Osteoblast (primary cell): ENCODE data around the gene PACS1. TPM values are rescaled to one million over a fixed set of nuclear protein-coding genes. Genes with fewer than 3 reads are reported as not detected.

Experiments
- DNase-seq: peaks from one replicate; pipeline ENCODE4 v3.0.0; 2011; ENCODE audit warnings: low spot score, mixed read lengths; ENCODE audit not compliant: insufficient read length; ENCODE audit errors: missing footprints
- H2AFZ ChIP-seq: 2 replicates; pipeline ENCODE4 v1.6.0; 2011; ENCODE audit warnings: mild to moderate bottlenecking, low read length
- H3K27ac ChIP-seq: 2 replicates; pipeline ENCODE4 v1.5.1; 2011; ENCODE audit warnings: mild to moderate bottlenecking, low read depth, low read length, moderate library complexity
- H3K27me3 ChIP-seq: 2 replicates; pipeline ENCODE4 v1.6.0; 2012; ENCODE audit warnings: mild to moderate bottlenecking, control low read depth, inconsistent platforms, low read length, moderate library complexity; ENCODE audit not compliant: insufficient read depth
- H3K36me3 ChIP-seq: 2 replicates; pipeline ENCODE4 v1.5.1; 2011; ENCODE audit warnings: mild to moderate bottlenecking, low read length, control low read depth, moderate library complexity; ENCODE audit not compliant: insufficient read depth
- H3K4me1 ChIP-seq: 2 replicates; pipeline ENCODE4 v1.5.1; 2011; ENCODE audit warnings: mild to moderate bottlenecking, low read length, control low read depth, moderate library complexity; ENCODE audit not compliant: insufficient read depth
- H3K4me2 ChIP-seq: 2 replicates; pipeline ENCODE4 v1.6.0; 2011; ENCODE audit warnings: mild to moderate bottlenecking, low read length; ENCODE audit not compliant: insufficient read depth
- H3K4me3 ChIP-seq: fragments of 200-600 bp; sonication (generic); 3 replicates; pipeline ENCODE4 v1.5.1; 2012; ENCODE audit warnings: mild to moderate bottlenecking, low read length, inconsistent platforms; ENCODE audit not compliant: insufficient read depth
- H3K79me2 ChIP-seq: 2 replicates; pipeline ENCODE4 v1.6.0; 2012; ENCODE audit warnings: mild to moderate bottlenecking, low read length, control low read depth, inconsistent platforms; ENCODE audit not compliant: insufficient read depth
- H3K9me3 ChIP-seq: 2 replicates; pipeline ENCODE4 v1.5.1; 2011; ENCODE audit warnings: low read depth, low read length, control low read depth
- H4K20me1 ChIP-seq: 2 replicates; pipeline ENCODE4 v1.6.0; 2012; ENCODE audit warnings: mild to moderate bottlenecking, low read length, control low read depth; ENCODE audit not compliant: insufficient read depth
- CTCF ChIP-seq: IDR thresholded peaks from 2 replicates; pipeline ENCODE4 v1.5.1; 2011; ENCODE audit warnings: mild to moderate bottlenecking, low read depth, low read length, moderate library complexity; ENCODE audit errors: extremely low read depth
- total RNA-seq: library from RNA; depleted of rRNA; stranded (reverse); fragments of >200 nt; gene quantifications from 2 replicates; pipeline ENCODE4 v1.2.3, GENCODE V29; 2012

PACS1 gene
- total RNA-seq, 1 donor, result 38.0 TPM

GRCh38 chr11:66037327-66037726 lies 32.7 kb upstream of the PACS1 start:
- H3K36me3 ChIP-seq, result no peaks in the 10 kb centered on the region
- TF ChIP-seq CTCF, result no peak
- no peak overlapping the region for H3K4me3 ChIP-seq
- no peak overlapping the region for H3K27ac ChIP-seq
- no peak overlapping the region for H2AFZ ChIP-seq
- no peaks in the 10 kb centered on the region for H3K79me2 ChIP-seq
- H3K27me3 ChIP-seq, result no peaks in the 10 kb centered on the region
- no peaks in the 10 kb centered on the region for H3K4me1 ChIP-seq
- H4K20me1 ChIP-seq, result no peaks in the 10 kb centered on the region
- no peak for DNase-seq
- no peaks in the 10 kb centered on the region for H3K9me3 ChIP-seq
- H3K4me2 ChIP-seq, result no peak overlapping the region

GRCh38 chr11:66039765-66040164 lies 30.3 kb upstream of the PACS1 start:
- Histone ChIP-seq H2AFZ (no peak overlapping the region), H3K27ac (no peak overlapping the region)
- DNase-seq, result peak; percentile 66

GRCh38 chr11:66042227-66042995 lies 27.7 kb upstream of the PACS1 start:
- H3K36me3 ChIP-seq, result no peaks in the 10 kb centered on the region
- no peak for TF ChIP-seq CTCF
- H3K79me2 ChIP-seq, result no peaks in the 10 kb centered on the region
- H3K4me3 ChIP-seq, result no peak overlapping the region
- H3K9me3 ChIP-seq, result no peaks in the 10 kb centered on the region
- no peaks in the 10 kb centered on the region for H4K20me1 ChIP-seq
- DNase-seq, result peak; percentile 36
- H3K27me3 ChIP-seq, result no peaks in the 10 kb centered on the region
- H3K4me1 ChIP-seq, result peaks cover 5% of the 10 kb centered on the region
- H2AFZ ChIP-seq, result no peak overlapping the region
- H3K4me2 ChIP-seq, result no peak overlapping the region
- no peak overlapping the region for H3K27ac ChIP-seq

More at GRCh38 chr11:66039765-66040164, 30.3 kb upstream of the PACS1 start:
- no peak for TF ChIP-seq CTCF
- Histone ChIP-seq H3K9me3 (no peaks in the 10 kb centered on the region), H3K4me1 (peaks cover 2% of the 10 kb centered on the region), H3K27me3 (no peaks in the 10 kb centered on the region), H3K4me2 (no peak overlapping the region), H4K20me1 (no peaks in the 10 kb centered on the region), H3K36me3 (no peaks in the 10 kb centered on the region), H3K4me3 (no peak overlapping the region), H3K79me2 (no peaks in the 10 kb centered on the region)

- no peaks in the 10 kb centered on the region for H3K9me3 ChIP-seq
- H3K4me3 ChIP-seq, result no peak overlapping the region
- no peak for TF ChIP-seq CTCF
- H2AFZ ChIP-seq, result no peak overlapping the region
- H3K27ac ChIP-seq, result no peak overlapping the region
- peaks cover 5% of the 10 kb centered on the region for H3K4me1 ChIP-seq
- H3K36me3 ChIP-seq, result no peaks in the 10 kb centered on the region
- DNase-seq, result peak; percentile 61
- no peaks in the 10 kb centered on the region for H3K79me2 ChIP-seq
- H3K4me2 ChIP-seq, result no peak overlapping the region
- no peaks in the 10 kb centered on the region for H4K20me1 ChIP-seq
- H3K27me3 ChIP-seq, result peaks cover 6% of the 10 kb centered on the region
Observed at GRCh38 chr11:66042996-66043906, 26.8 kb upstream of the PACS1 start.
